K562 (cell line): ENCODE results near the gene HES5. TPM values are rescaled to one million over a fixed set of nuclear protein-coding genes. Genes with fewer than 3 reads are reported as not detected.

Experiments used
- CEBPG ChIP-seq, 3 experiments: fragments of 200-800 bp in 1 of 3; sonication (Bioruptor generic) in 1 of 3; sonication (generic) in 1 of 3; formaldehyde crosslinking in 1 of 3; IDR thresholded peaks in 2 of 3; conservative IDR thresholded peaks in 1 of 3; 2 replicates each; pipeline versions ENCODE4 v1.6.1 to v1.8.0; 2016 to 2022; ENCODE audit warnings: missing compliant biosample characterization in 2 of 3, missing genetic modification characterization in 2 of 3, mild to moderate bottlenecking in 1 of 3, missing genetic modification reagents in 1 of 3
- ESRRA ChIP-seq: fragments of 450-650 bp; IDR thresholded peaks from 2 replicates; pipeline ENCODE4 v1.6.1; 2014; ENCODE audit warnings: low read depth, mild to moderate bottlenecking, moderate library complexity, borderline replicate concordance
- HMG20B ChIP-seq: fragments of 250-450 bp; sonication (Bioruptor Pico); IDR thresholded peaks from 2 replicates; pipeline ENCODE4 v1.5.0; 2021; ENCODE audit warnings: mild to moderate bottlenecking
- MBD2 ChIP-seq: sonication (generic); IDR thresholded peaks from 2 replicates; pipeline ENCODE4 v1.6.1; 2016; ENCODE audit warnings: low read depth, borderline replicate concordance
- NFE2L1 ChIP-seq: fragments of 450-650 bp; IDR thresholded peaks from 2 replicates; pipeline ENCODE4 v1.6.1; 2016; ENCODE audit warnings: missing genetic modification characterization, low read depth, mild to moderate bottlenecking, missing compliant biosample characterization, moderate library complexity, borderline replicate concordance
- RFX5 ChIP-seq: IDR thresholded peaks from 2 replicates; pipeline ENCODE4 v1.6.1; 2011; ENCODE audit warnings: low read depth, mild to moderate bottlenecking, improper control_type of control experiment, low read length
- SAFB ChIP-seq: fragments of 200-400 bp; formaldehyde crosslinking; IDR thresholded peaks from 2 replicates; pipeline ENCODE4 v1.6.1; 2017; ENCODE audit warnings: low read depth, low read length, borderline replicate concordance
- STAG1 ChIP-seq: sonication (generic); formaldehyde crosslinking; IDR thresholded peaks from 2 replicates; pipeline ENCODE4 v1.5.0; 2020; ENCODE audit warnings: missing genetic modification reagents, borderline replicate concordance
- ZC3H8 ChIP-seq: fragments of 450-650 bp; IDR thresholded peaks from 2 replicates; pipeline ENCODE4 v1.6.1; 2017
- ZNF384 ChIP-seq: IDR thresholded peaks from 2 replicates; pipeline ENCODE4 v1.6.1; 2012; ENCODE audit warnings: low read depth, low read length, improper control_type of control experiment
- ZNF696 ChIP-seq: fragments of 250-450 bp; sonication (Bioruptor Pico); conservative IDR thresholded peaks from 2 replicates; pipeline ENCODE4 v1.4.0; 2020; ENCODE audit warnings: mild to moderate bottlenecking, moderate library complexity
- ZNF699 ChIP-seq: fragments of 250-450 bp; sonication (Bioruptor Pico); IDR thresholded peaks from 2 replicates; pipeline ENCODE4 v1.8.0; 2021; ENCODE audit warnings: mild to moderate bottlenecking, moderate library complexity; ENCODE audit not compliant: insufficient replicate concordance
- polyA plus RNA-seq, 8 experiments: library from polyadenylated mRNA; depleted of rRNA in 4 of 8; stranded (reverse) in 5 of 8; unstranded in 3 of 8; fragments of >200 nt; fragmentation: Nextera tagmentation in 2 of 8; fragmentation: Illumina TruSeq in 1 of 8; extraction: Ambion mirVana in 2 of 8; extraction: Trizol in 1 of 8; gene quantifications; 2 replicates each; pipeline versions ENCODE4 v1.2.1 to v1.2.3, GENCODE V29; 2011 to 2014; ENCODE audit warnings: inconsistent platforms in 1 of 8, missing spikeins in 1 of 8
- total RNA-seq, 7 experiments: library from RNA; depleted of rRNA in 6 of 7; stranded (reverse); fragments of >200 nt in 6 of 7; fragmentation: Illumina TruSeq in 2 of 7; extraction: Trizol in 2 of 7; gene quantifications; 2 replicates each; pipeline versions ENCODE4 v1.2.1 to v1.2.3, GENCODE V29; 2011 to 2021; ENCODE audit warnings: low replicate concordance in 1 of 7
- TF ChIP-seq, protein P1 (sequence below): fragments of 250-450 bp; sonication (Bioruptor Pico); IDR thresholded peaks from 2 replicates; pipeline ENCODE4 v1.5.1; 2021; ENCODE audit warnings: mild to moderate bottlenecking
- TF ChIP-seq, protein P2 (sequence below): fragments of 250-450 bp; sonication (Bioruptor Pico); IDR thresholded peaks from 2 replicates; pipeline ENCODE4 v1.5.0; 2022; ENCODE audit warnings: mild to moderate bottlenecking
- TF ChIP-seq, protein P3 (sequence below): sonication (generic); formaldehyde crosslinking; IDR thresholded peaks from 2 replicates; pipeline ENCODE4 v1.8.0; 2022; ENCODE audit warnings: mild to moderate bottlenecking, low read depth, missing genetic modification reagents
- TF ChIP-seq, protein P4 (sequence below): fragments of 250-450 bp; sonication (Bioruptor Pico); IDR thresholded peaks from 2 replicates; pipeline ENCODE4 v1.8.0; 2022; ENCODE audit warnings: inconsistent platforms, mild to moderate bottlenecking, moderate library complexity, borderline replicate concordance
- TF ChIP-seq, protein P5 (sequence below): fragments of 450-650 bp; formaldehyde crosslinking; IDR thresholded peaks from 2 replicates; pipeline ENCODE4 v1.4.0; 2022; ENCODE audit warnings: missing genetic modification characterization
- TF ChIP-seq, protein P6 (sequence below): fragments of 450-650 bp; IDR thresholded peaks from 2 replicates; pipeline ENCODE4 v1.7.0; 2016; ENCODE audit warnings: borderline replicate concordance

HES5 gene
- total and polyA plus RNA-seq, 9 of the 15 experiments (the other 6 are each of a cell fraction or from before 2014, with no cell fraction given) = not detected

DNA sequence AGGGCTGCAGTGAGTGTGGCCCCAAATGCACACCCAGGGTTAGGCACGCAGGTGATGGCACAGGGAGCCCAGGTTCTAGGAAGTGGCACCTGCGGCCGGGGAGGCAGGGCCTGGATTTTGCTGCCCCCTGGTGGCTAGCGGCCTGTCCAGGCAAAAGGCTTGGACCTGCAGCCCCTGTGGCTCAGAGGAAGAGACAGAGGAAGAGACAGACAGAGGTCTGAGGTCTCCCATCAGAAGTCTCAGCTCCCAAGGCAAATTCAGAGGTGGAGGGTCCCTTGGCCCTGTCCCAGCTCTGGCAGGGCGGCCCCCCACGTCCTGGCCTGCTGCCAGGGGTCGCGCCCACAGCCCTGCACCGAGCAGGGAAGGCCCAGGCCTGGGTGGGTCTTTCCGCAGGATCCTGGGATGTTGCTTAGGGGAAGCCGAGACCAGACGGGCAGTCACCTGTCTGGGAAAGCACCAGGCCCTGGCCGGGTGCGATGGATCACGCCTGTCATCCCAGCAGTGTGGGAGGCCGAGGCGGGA is 18.1 kb upstream of the HES5 start (continued):
- TF ChIP-seq, protein P1, sequence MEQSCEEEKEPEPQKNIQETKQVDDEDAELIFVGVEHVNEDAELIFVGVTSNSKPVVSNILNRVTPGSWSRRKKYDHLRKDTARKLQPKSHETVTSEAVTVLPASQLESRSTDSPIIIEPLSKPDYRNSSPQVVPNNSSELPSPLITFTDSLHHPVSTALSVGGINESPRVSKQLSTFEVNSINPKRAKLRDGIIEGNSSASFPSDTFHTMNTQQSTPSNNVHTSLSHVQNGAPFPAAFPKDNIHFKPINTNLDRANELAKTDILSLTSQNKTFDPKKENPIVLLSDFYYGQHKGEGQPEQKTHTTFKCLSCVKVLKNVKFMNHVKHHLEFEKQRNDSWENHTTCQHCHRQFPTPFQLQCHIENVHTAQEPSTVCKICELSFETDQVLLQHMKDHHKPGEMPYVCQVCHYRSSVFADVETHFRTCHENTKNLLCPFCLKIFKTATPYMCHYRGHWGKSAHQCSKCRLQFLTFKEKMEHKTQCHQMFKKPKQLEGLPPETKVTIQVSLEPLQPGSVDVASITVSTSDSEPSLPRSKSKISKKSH (CRISPR knock-in tag) = no peak
- no peak for TF ChIP-seq HMG20B
- TF ChIP-seq ZNF699 (CRISPR knock-in tag) = no peak
- no peak for TF ChIP-seq CEBPG (CRISPR knock-in tag; IDR thresholded peaks at IDR 0.05)
- TF ChIP-seq CEBPG (tag; conservative IDR thresholded peaks at IDR 0.05 in 1 of 2, IDR thresholded peaks at IDR 0.05 in 1 of 2) = no peak
- TF ChIP-seq ZNF384 = no peak
- TF ChIP-seq, protein P2, sequence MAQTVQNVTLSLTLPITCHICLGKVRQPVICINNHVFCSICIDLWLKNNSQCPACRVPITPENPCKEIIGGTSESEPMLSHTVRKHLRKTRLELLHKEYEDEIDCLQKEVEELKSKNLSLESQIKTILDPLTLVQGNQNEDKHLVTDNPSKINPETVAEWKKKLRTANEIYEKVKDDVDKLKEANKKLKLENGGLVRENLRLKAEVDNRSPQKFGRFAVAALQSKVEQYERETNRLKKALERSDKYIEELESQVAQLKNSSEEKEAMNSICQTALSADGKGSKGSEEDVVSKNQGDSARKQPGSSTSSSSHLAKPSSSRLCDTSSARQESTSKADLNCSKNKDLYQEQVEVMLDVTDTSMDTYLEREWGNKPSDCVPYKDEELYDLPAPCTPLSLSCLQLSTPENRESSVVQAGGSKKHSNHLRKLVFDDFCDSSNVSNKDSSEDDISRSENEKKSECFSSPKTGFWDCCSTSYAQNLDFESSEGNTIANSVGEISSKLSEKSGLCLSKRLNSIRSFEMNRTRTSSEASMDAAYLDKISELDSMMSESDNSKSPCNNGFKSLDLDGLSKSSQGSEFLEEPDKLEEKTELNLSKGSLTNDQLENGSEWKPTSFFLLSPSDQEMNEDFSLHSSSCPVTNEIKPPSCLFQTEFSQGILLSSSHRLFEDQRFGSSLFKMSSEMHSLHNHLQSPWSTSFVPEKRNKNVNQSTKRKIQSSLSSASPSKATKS = no peak
- TF ChIP-seq MBD2 = no peak
- peak; percentile 72; the same call in 1 of the 2 replicates for TF ChIP-seq STAG1
- TF ChIP-seq, protein P3, sequence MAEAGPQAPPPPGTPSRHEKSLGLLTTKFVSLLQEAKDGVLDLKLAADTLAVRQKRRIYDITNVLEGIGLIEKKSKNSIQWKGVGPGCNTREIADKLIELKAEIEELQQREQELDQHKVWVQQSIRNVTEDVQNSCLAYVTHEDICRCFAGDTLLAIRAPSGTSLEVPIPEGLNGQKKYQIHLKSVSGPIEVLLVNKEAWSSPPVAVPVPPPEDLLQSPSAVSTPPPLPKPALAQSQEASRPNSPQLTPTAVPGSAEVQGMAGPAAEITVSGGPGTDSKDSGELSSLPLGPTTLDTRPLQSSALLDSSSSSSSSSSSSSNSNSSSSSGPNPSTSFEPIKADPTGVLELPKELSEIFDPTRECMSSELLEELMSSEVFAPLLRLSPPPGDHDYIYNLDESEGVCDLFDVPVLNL (CRISPR knock-in tag) = no peak
- no peak for TF ChIP-seq RFX5
- no peak for TF ChIP-seq NFE2L1 (tag)
- TF ChIP-seq, protein P4, sequence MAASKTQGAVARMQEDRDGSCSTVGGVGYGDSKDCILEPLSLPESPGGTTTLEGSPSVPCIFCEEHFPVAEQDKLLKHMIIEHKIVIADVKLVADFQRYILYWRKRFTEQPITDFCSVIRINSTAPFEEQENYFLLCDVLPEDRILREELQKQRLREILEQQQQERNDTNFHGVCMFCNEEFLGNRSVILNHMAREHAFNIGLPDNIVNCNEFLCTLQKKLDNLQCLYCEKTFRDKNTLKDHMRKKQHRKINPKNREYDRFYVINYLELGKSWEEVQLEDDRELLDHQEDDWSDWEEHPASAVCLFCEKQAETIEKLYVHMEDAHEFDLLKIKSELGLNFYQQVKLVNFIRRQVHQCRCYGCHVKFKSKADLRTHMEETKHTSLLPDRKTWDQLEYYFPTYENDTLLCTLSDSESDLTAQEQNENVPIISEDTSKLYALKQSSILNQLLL (CRISPR knock-in tag) = no peak
- TF ChIP-seq ESRRA = peak; percentile 34; the same call in 1 of the 2 replicates
- no peak for TF ChIP-seq ZC3H8
- TF ChIP-seq, protein P5, sequence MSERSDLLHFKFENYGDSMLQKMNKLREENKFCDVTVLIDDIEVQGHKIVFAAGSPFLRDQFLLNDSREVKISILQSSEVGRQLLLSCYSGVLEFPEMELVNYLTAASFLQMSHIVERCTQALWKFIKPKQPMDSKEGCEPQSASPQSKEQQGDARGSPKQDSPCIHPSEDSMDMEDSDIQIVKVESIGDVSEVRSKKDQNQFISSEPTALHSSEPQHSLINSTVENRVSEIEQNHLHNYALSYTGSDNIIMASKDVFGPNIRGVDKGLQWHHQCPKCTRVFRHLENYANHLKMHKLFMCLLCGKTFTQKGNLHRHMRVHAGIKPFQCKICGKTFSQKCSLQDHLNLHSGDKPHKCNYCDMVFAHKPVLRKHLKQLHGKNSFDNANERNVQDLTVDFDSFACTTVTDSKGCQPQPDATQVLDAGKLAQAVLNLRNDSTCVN = no peak
- no peak for TF ChIP-seq SAFB
- no peak for TF ChIP-seq ZNF696
- TF ChIP-seq, protein P6, sequence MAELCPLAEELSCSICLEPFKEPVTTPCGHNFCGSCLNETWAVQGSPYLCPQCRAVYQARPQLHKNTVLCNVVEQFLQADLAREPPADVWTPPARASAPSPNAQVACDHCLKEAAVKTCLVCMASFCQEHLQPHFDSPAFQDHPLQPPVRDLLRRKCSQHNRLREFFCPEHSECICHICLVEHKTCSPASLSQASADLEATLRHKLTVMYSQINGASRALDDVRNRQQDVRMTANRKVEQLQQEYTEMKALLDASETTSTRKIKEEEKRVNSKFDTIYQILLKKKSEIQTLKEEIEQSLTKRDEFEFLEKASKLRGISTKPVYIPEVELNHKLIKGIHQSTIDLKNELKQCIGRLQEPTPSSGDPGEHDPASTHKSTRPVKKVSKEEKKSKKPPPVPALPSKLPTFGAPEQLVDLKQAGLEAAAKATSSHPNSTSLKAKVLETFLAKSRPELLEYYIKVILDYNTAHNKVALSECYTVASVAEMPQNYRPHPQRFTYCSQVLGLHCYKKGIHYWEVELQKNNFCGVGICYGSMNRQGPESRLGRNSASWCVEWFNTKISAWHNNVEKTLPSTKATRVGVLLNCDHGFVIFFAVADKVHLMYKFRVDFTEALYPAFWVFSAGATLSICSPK = no peak
